Nephron (organoid): ENCODE data around the gene ZNF579.

Experiments
- H3K27ac Mint-ChIP-seq, 3 experiments: 2 replicates each; pipeline ENCODE4 v1.8.0; 2020; ENCODE audit warnings: mixed read lengths in 3 of 3, mild to moderate bottlenecking in 2 of 3, moderate library complexity in 1 of 3
- H3K27me3 Mint-ChIP-seq: 2 replicates; pipeline ENCODE4 v1.8.0; 2021; ENCODE audit warnings: low read depth, mild to moderate bottlenecking, moderate library complexity, mixed read lengths
- H3K36me3 Mint-ChIP-seq: 2 replicates; pipeline ENCODE4 v1.8.0; 2020; ENCODE audit warnings: low read depth, mixed read lengths
- H3K4me1 Mint-ChIP-seq: 2 replicates; pipeline ENCODE4 v1.8.0; 2020; ENCODE audit warnings: mixed read lengths
- H3K4me3 Mint-ChIP-seq, 3 experiments: 2 replicates each; pipeline ENCODE4 v1.8.0; 2020; ENCODE audit warnings: mild to moderate bottlenecking in 3 of 3, mixed read lengths in 3 of 3, moderate library complexity in 2 of 3
- H3K9me3 Mint-ChIP-seq: 2 replicates; pipeline ENCODE4 v1.8.0; 2020; ENCODE audit warnings: mixed read lengths
- CTCF ChIP-seq, 3 experiments: fragments of 200-600 bp; sonication (generic); IDR thresholded peaks; one replicate each; pipeline ENCODE4 v1.5.0; 2021; ENCODE audit warnings: antibody characterized with exemption in 3 of 3; ENCODE audit not compliant: unreplicated experiment in 3 of 3

The ZNF579 gene

GRCh38 chr19:55527197-55528029, 53.2 kb downstream of the ZNF579 start:
- peaks cover 13% of the 10 kb centered on the region for H3K4me1 Mint-ChIP-seq
- TF ChIP-seq CTCF (IDR thresholded peaks at IDR 0.05; ENCODE audit: unreplicated experiment in 3 of 3): no peak
- H3K27ac Mint-ChIP-seq: no peak overlapping the region
- H3K9me3 Mint-ChIP-seq: no peaks in the 10 kb centered on the region
- no peaks in the 10 kb centered on the region for H3K36me3 Mint-ChIP-seq
- peaks cover 11% of the 10 kb centered on the region for H3K27me3 Mint-ChIP-seq
- no peak overlapping the region for H3K4me3 Mint-ChIP-seq
